Left ventricle myocardium inferior (tissue), 1 donor: ENCODE data around the gene SPRY4. TPM values are rescaled to one million over a fixed set of nuclear protein-coding genes. Genes with fewer than 3 reads are reported as not detected.

ENCODE experiments used
- DNase-seq: peaks from one replicate; pipeline ENCODE4 v3.0.0-alpha.2; 2020
- H3K27ac ChIP-seq: fragments of 200-600 bp; replicated peaks from 2 replicates; pipeline ENCODE4 v1.8.0; 2021
- H3K27me3 ChIP-seq: fragments of 200-600 bp; 2 replicates; pipeline ENCODE4 v1.8.0; 2021; ENCODE audit warnings: low read depth
- H3K36me3 ChIP-seq: fragments of 200-600 bp; 2 replicates; pipeline ENCODE4 v1.8.0; 2021
- H3K4me1 ChIP-seq: fragments of 200-600 bp; 2 replicates; pipeline ENCODE4 v1.8.0; 2021
- H3K4me3 ChIP-seq: fragments of 200-600 bp; 2 replicates; pipeline ENCODE4 v1.8.0; 2021; ENCODE audit warnings: mild to moderate bottlenecking, moderate library complexity
- H3K9me3 ChIP-seq: fragments of 200-600 bp; replicated peaks from 2 replicates; pipeline ENCODE4 v1.8.0; 2021
- CTCF ChIP-seq: fragments of 200-600 bp; IDR thresholded peaks from 2 replicates; pipeline ENCODE4 v1.8.0; 2021; ENCODE audit warnings: antibody characterized with exemption, mild to moderate bottlenecking, borderline replicate concordance
- intact Hi-C: fragments of 100-400 bp; cut with micrococcal nuclease; formaldehyde crosslinking; loops from one replicate; pipeline ENCODE4 v1.11.0; 2022
- total RNA-seq: library from RNA; stranded (reverse); fragmentation: NEBNext Ultra II Directional; extraction: Animal tissue kit (Norgen Biotek cat#: 25700); gene quantifications from one replicate; pipeline ENCODE4 v1.2.1, GENCODE V29; 2021
- donor health status: DM: no; HTN: yes; CAD: no; lungs with severe emphysema.

SPRY4 gene
- total RNA-seq, 1 donor from 2014 or later = 10.2 TPM

GRCh38 chr5:142319560-142320429, 5.0 kb downstream of the SPRY4 start:
- Histone ChIP-seq H3K27ac (peak overlapping the region; percentile 98), H3K4me1 (peaks cover 92% of the 10 kb centered on the region), H3K27me3 (peaks cover 15% of the 10 kb centered on the region), H3K4me3 (peak overlapping the region; percentile 96), H3K9me3 (no peaks in the 10 kb centered on the region), H3K36me3 (no peaks in the 10 kb centered on the region)
- intact Hi-C loops = loop anchor here (10.0 kb wide), 1 partner anchor 165 kb away; no protein-coding TSS in a partner anchor
- TF ChIP-seq CTCF = no peak
- DNase-seq = no peak

DNA sequence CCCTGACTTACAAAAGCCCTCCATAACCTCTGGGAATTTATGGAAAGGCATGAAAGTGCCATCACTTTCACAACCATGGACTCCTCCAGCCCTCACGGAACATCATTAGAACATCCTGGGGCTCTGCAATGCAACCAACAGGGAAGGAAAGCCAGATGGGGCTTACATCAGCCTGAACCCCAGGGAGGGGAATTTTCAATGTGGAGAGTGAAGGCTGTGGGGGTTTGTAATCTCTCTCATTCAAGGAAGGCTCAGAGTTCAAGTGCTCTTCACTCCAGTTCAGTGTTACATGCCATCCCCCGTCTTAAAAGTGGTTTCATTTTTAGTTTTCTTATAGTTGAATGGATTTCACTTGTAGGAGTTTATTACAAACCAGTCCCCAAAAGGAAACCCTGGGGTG, 5.7 kb downstream of the SPRY4 start:
- no peak for TF ChIP-seq CTCF
- Histone ChIP-seq H3K27me3 (peaks cover 11% of the 10 kb centered on the region), H3K4me1 (peaks cover 92% of the 10 kb centered on the region), H3K27ac (peak overlapping the region; percentile 98), H3K36me3 (no peaks in the 10 kb centered on the region), H3K4me3 (peak overlapping the region; percentile 96), H3K9me3 (no peaks in the 10 kb centered on the region)
- intact Hi-C loops = loop anchor here (10.0 kb wide), 1 partner anchor 164 kb away; no protein-coding TSS in a partner anchor
- no peak for DNase-seq

DNA sequence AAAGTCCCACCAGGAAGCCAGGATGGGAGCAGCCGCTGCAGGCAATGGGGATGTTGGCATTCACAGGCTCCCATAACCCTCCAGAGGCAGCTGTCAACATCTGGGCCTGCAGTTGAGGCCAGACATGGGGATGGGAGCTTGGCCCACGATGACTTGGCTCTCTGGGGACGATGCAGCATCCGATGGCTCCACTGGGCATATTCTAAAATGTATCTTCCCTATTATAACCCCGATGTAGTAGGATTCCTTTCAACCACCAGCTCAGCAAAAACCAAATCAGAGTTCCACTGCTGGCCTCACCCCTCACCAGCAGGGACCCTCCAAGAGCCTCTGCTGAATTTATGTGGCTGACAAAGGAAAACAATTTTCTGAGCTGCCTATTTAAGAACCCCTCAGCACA, 7.1 kb downstream of the SPRY4 start:
- Histone ChIP-seq H3K4me1 (peaks cover 98% of the 10 kb centered on the region), H3K27ac (peak overlapping the region; percentile 98)
- peak; percentile 32 for DNase-seq

GRCh38 chr5:142317173-142317572, 7.6 kb downstream of the SPRY4 start:
- no peaks in the 10 kb centered on the region for H3K9me3 ChIP-seq
- peak overlapping the region; percentile 98 for H3K27ac ChIP-seq
- peaks cover 9% of the 10 kb centered on the region for H3K36me3 ChIP-seq
- DNase-seq = no peak
- TF ChIP-seq CTCF = no peak
- intact Hi-C loops = loop anchor here (10.0 kb wide), 1 partner anchor 162 kb away; no protein-coding TSS in a partner anchor
- no peaks in the 10 kb centered on the region for H3K27me3 ChIP-seq
- peaks cover 99% of the 10 kb centered on the region for H3K4me1 ChIP-seq
- H3K4me3 ChIP-seq = peak overlapping the region; percentile 96

More for the DNA sequence above, 7.1 kb downstream of the SPRY4 start:
- no peaks in the 10 kb centered on the region for H3K27me3 ChIP-seq
- H3K36me3 ChIP-seq = peaks cover 3% of the 10 kb centered on the region
- H3K9me3 ChIP-seq = no peaks in the 10 kb centered on the region
- H3K4me3 ChIP-seq = peak overlapping the region; percentile 96
- intact Hi-C loops = loop anchor here (10.0 kb wide), 1 partner anchor 163 kb away; no protein-coding TSS in a partner anchor
- TF ChIP-seq CTCF = no peak

DNA sequence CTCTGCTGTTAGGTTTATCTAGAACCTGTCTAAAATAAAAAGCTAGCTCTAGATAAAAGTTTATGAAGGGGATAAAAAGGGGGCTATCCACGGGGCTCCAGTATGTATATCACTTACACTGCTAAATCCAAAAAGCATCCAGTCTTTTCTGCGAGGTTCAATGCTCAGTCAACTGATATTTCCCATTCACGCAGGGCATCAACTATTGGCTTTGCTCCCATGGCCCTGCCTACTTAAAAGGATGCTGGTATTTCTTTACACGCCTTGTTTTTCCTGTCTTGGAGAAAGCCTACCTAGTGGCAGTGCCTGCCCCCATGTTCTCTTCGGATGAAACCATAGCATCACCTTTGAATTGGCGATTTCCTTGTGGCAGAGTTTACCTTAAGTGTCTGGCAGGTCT, 8.1 kb downstream of the SPRY4 start:
- TF ChIP-seq CTCF = no peak
- Histone ChIP-seq H3K4me3 (peak overlapping the region; percentile 96), H3K27me3 (no peaks in the 10 kb centered on the region), H3K9me3 (no peaks in the 10 kb centered on the region), H3K4me1 (peaks cover 98% of the 10 kb centered on the region), H3K27ac (peak overlapping the region; percentile 98), H3K36me3 (peaks cover 11% of the 10 kb centered on the region)
- intact Hi-C loops = loop anchor here (10.0 kb wide), 1 partner anchor 162 kb away; no protein-coding TSS in a partner anchor
- no peak for DNase-seq
